PFSK-1 (cell line): ENCODE measurements around the gene XYLT1.

Source experiments
- FOXP2 ChIP-seq: optimal IDR thresholded peaks from 2 replicates; pipeline ENCODE3; 2011; ENCODE audit warnings: borderline replicate concordance, control low read depth, inconsistent platforms; ENCODE audit not compliant: insufficient read depth; ENCODE audit errors: extremely low read length, extremely low read depth
- POLR2AphosphoS5 ChIP-seq: IDR thresholded peaks from 2 replicates; pipeline ENCODE4 v1.6.1; 2012; ENCODE audit warnings: low read depth, mild to moderate bottlenecking, control low read depth, low read length, moderate library complexity
- SIN3A ChIP-seq: IDR thresholded peaks from 2 replicates; pipeline ENCODE4 v1.6.1; 2012; ENCODE audit warnings: mild to moderate bottlenecking, low read length, moderate library complexity, borderline replicate concordance; ENCODE audit not compliant: insufficient read depth
- TAF1 ChIP-seq: IDR thresholded peaks from 2 replicates; pipeline ENCODE4 v1.6.1; 2012; ENCODE audit warnings: low read length, control low read depth, borderline replicate concordance; ENCODE audit not compliant: insufficient read depth
- TF ChIP-seq, protein P1 (sequence below), 2 experiments: IDR thresholded peaks; 2 replicates each; pipeline versions ENCODE4 v1.6.1 to v1.8.0; 2011 to 2012; ENCODE audit warnings: low read depth in 2 of 2, low read length in 2 of 2, control low read depth in 1 of 2, inconsistent platforms in 1 of 2, mild to moderate bottlenecking in 1 of 2, moderate library complexity in 1 of 2; ENCODE audit not compliant: insufficient read depth in 1 of 2

Gene XYLT1

DNA sequence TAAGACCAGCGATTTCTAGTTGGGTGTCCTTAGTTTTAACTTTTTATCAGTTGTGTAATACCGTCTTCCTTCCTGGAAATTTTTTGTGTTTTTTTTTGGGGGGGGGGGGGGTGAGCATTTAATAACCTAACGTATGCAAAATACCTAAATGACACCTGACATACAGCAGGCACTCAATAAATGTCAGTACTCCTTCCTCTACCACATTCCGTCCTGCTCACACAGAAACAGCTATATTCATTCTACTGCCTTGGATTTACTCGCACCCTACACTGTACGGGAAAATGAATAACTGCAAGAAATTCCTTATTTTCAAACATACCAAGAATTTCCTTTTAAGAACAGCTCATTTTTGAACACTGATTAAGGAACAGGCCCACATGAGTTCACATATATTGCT, 5.3 kb downstream of the XYLT1 start:
- TF ChIP-seq, protein P1, sequence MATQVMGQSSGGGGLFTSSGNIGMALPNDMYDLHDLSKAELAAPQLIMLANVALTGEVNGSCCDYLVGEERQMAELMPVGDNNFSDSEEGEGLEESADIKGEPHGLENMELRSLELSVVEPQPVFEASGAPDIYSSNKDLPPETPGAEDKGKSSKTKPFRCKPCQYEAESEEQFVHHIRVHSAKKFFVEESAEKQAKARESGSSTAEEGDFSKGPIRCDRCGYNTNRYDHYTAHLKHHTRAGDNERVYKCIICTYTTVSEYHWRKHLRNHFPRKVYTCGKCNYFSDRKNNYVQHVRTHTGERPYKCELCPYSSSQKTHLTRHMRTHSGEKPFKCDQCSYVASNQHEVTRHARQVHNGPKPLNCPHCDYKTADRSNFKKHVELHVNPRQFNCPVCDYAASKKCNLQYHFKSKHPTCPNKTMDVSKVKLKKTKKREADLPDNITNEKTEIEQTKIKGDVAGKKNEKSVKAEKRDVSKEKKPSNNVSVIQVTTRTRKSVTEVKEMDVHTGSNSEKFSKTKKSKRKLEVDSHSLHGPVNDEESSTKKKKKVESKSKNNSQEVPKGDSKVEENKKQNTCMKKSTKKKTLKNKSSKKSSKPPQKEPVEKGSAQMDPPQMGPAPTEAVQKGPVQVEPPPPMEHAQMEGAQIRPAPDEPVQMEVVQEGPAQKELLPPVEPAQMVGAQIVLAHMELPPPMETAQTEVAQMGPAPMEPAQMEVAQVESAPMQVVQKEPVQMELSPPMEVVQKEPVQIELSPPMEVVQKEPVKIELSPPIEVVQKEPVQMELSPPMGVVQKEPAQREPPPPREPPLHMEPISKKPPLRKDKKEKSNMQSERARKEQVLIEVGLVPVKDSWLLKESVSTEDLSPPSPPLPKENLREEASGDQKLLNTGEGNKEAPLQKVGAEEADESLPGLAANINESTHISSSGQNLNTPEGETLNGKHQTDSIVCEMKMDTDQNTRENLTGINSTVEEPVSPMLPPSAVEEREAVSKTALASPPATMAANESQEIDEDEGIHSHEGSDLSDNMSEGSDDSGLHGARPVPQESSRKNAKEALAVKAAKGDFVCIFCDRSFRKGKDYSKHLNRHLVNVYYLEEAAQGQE (IDR thresholded peaks at IDR 0.05; ENCODE audit: insufficient read depth in 1 of 2, low read depth in 2 of 2, low read length in 2 of 2) = no peak
- TF ChIP-seq SIN3A (no peak), TAF1 (no peak), FOXP2 (no peak), POLR2AphosphoS5 (no peak)

DNA sequence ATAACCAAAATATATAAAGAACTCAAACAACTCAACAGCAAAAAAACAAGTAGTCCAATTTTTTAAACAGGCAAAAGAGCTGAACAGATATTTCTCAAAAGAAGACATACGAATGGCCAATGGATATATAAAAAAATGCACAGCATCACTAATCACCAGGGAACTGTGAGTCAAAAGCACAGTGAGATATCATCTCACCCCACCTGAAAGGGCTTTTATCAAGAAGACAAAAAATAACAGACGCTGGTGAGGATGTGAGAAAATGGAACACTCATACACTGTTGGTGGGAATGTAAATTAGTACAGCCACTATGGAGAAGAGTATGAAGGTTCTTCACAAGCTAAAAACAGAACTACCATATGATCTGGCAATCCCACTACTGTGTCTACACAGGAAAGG, 7.4 kb downstream of the XYLT1 start:
- TF ChIP-seq SIN3A (no peak), TAF1 (no peak), FOXP2 (no peak), POLR2AphosphoS5 (no peak)
- TF ChIP-seq, protein P1 (IDR thresholded peaks at IDR 0.05; ENCODE audit: insufficient read depth in 1 of 2, low read depth in 2 of 2, low read length in 2 of 2) = no peak

DNA sequence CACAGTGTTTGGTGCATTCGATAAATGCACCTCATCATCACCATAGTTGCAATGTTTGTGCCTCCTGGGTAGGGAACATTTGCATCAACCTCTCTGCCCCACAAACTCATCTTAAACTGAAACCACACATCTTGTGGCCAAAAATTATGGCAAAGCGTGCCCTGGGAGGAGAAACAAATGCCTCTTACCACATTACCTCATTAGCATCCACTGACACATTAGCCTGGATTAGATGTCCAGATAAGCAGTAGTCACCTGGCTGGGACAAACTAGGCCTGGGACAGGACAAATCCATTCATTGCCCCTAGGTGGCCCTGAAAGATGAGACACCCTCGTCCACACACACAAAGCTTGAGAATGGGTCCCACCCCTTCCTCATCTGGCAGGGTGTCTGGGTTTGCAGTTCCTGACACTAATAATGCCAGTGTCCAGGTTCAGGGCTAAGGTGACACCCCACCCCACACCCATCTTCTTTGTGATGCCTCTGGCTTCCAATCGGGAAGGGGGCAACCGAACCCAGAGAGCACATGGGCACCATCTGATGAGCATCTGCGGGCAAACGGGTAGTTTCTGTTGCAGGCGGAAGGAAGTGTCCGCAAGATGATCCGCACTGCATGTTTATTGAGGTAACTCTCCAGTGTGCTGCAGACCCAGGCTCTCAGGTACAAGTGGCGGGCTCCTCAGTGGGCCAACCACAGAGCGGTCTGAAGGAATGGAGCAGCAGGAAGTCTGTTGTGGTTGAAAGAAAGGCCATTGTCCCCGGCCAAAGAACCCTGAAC, 8.6 kb downstream of the XYLT1 start:
- no peak for TF ChIP-seq TAF1
- TF ChIP-seq, protein P1 (IDR thresholded peaks at IDR 0.05; ENCODE audit: insufficient read depth in 1 of 2, low read depth in 2 of 2, low read length in 2 of 2) = no peak
- TF ChIP-seq FOXP2 = no peak
- TF ChIP-seq POLR2AphosphoS5 = no peak
- no peak for TF ChIP-seq SIN3A

DNA sequence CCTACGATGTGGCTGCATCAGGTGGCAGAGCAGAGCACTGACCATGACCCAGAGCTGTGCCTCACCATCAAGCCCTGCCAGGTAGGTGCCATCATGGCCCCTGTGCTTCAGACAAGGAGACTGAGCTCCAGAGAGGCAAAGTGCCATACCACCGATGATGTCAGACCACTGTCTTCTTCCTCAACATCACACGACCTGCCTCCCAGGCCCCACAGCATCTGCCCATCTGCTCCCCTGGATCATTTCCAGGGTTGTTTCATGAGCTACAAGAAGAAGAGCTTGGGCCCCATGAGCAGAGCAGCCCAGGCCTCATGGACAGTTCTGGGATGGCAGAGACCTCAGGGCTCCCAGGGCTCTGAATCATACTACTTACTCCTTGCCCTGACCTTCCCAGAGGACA, 9.9 kb downstream of the XYLT1 start:
- TF ChIP-seq, protein P1 (IDR thresholded peaks at IDR 0.05; ENCODE audit: insufficient read depth in 1 of 2, low read depth in 2 of 2, low read length in 2 of 2) = no peak
- TF ChIP-seq SIN3A (no peak), POLR2AphosphoS5 (no peak), FOXP2 (no peak), TAF1 (no peak)
